ENCODE data around the gene ATP5MK. TPM values are rescaled to one million over a fixed set of nuclear protein-coding genes. Genes with fewer than 3 reads are reported as not detected.

The ATP5MK gene
- polyA plus RNA-seq, 10 donors: 231 to 289 (median 250) TPM

Other genes starting within 250 kb of the ATP5MK start
- 100 to 1,000 TPM; 115 to 198 (median 139) TPM for gene NT5C2, start 203.2 kb downstream of the ATP5MK start, polyA plus RNA-seq (ENCODE audit: insufficient read length in 10 of 10)
- under 1 TPM in 2 of 10 donors, not detected in 8; 0.17 to 0.19 TPM for gene RPEL1, start 150.6 kb downstream of the ATP5MK start, polyA plus RNA-seq (ENCODE audit: insufficient read length in 10 of 10)
- under 1 TPM; 0.08 to 0.77 (median 0.19) TPM for gene INA, start 119.3 kb downstream of the ATP5MK start, polyA plus RNA-seq (ENCODE audit: insufficient read length in 10 of 10)
- 10 to 100 TPM in 2 of 10 donors, 1 to 10 TPM in 8; 7.8 to 10.2 (median 9.7) TPM for gene PCGF6, start 45.3 kb downstream of the ATP5MK start, polyA plus RNA-seq (ENCODE audit: insufficient read length in 10 of 10)
- 1 to 10 TPM; 3.0 to 5.3 (median 4.5) TPM for gene TAF5, start 28.5 kb downstream of the ATP5MK start, polyA plus RNA-seq (ENCODE audit: insufficient read length in 10 of 10)
- 10 to 100 TPM; 23.0 to 31.6 (median 25.4) TPM for gene PDCD11, start 151 bp upstream of the ATP5MK start, polyA plus RNA-seq (ENCODE audit: insufficient read length in 10 of 10)
- gene CALHM2, start 55.9 kb upstream of the ATP5MK start, polyA plus RNA-seq (ENCODE audit: insufficient read length in 10 of 10): 10 to 100 TPM; 11.4 to 22.1 (median 17.0) TPM
- gene CALHM1, start 62.4 kb upstream of the ATP5MK start, polyA plus RNA-seq (ENCODE audit: insufficient read length in 10 of 10): under 1 TPM in 5 of 10 donors, not detected in 5; 0.04 to 0.11 (median 0.08) TPM
- not detected for gene CALHM3, start 82.8 kb upstream of the ATP5MK start, polyA plus RNA-seq (ENCODE audit: insufficient read length in 10 of 10)
- gene NEURL1, start 97.2 kb upstream of the ATP5MK start, polyA plus RNA-seq (ENCODE audit: insufficient read length in 10 of 10): 10 to 100 TPM in 9 of 10 donors, 1 to 10 TPM in 1; 8.8 to 32.7 (median 24.5) TPM